ENCODE results near the gene SPCS3.

Gene SPCS3

DNA sequence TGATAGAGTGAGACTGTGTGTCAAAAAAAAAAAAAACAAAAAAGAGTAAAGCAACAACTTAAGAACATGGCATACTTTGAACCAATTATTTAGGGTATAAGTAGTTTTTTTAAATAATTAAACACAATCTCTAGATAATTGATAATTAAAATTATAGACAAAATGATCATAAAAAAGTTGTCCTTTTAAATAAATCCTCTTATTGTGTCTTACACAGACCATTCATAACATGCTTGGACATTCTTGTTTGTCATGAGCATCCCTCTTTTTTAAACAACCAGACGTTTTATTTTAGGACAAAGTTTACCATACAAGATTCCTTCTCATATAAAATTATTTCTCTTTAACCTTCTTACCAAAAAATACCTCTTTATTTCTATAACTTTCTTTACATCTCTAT is 35.1 kb downstream of the SPCS3 start:
- DNase-seq, result no peak

DNA sequence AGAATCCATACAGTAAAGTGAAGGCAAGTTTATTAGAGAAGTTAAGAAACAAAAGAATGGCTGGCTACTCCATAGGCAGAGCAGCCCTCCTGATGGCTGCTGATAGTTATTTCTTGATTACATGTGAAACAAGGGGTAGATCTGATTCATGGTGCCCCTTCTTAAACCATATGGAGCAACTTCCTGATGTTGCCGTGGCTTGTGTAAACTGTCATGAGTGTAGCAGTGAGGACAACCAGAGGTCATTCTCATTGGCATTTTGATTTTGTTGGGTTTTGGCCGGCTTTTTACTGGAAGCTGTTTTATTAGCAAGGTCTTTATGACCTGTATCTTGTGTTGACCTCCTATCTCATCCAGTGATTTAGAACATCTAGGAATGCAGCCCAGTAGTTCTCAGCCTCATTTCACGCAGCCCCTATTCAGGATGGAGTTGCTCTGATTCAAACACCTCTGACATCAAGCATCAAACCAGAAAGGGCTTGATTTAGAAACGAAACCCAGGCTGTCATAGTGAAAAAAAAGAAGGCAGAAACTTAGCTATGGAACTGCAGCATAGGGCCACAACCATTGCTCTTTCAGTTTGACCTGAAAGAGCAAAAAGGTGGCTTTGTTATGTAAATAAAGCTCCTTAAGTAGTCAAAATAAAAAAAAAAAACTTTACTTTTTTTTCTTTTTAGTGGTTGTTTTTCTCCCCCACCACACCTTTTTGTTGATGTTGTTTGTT is 37.8 kb downstream of the SPCS3 start:
- no peak for DNase-seq

- DNase-seq, result no peak
These were observed 38.3 kb downstream of the SPCS3 start for GRCh38 chr4:176358083-176358469.

- no peak for DNase-seq
These were observed 39.8 kb downstream of the SPCS3 start for GRCh38 chr4:176359590-176359989.

- DNase-seq, result no peak
These were observed 40.7 kb downstream of the SPCS3 start for GRCh38 chr4:176360446-176360845.

DNA sequence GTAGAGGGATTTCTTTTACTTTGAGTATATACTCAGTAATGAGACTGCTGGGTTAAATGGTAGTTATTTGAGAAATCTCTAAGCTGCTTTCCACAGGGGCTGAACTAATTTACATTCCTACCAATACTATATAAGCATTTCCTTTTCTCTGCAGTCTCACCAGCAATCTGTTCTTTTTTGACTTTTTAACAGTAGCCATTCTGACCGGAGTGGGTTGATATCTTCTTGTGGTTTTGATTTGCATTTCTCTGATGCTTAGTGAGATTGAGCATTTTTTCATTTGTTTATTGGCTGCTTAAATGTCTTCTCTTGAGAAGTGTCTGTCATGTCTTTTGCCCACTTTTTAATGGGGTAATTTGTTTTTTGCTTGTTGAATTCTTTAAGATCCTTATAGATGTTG is 43.3 kb downstream of the SPCS3 start:
- DNase-seq, result no peak

DNA sequence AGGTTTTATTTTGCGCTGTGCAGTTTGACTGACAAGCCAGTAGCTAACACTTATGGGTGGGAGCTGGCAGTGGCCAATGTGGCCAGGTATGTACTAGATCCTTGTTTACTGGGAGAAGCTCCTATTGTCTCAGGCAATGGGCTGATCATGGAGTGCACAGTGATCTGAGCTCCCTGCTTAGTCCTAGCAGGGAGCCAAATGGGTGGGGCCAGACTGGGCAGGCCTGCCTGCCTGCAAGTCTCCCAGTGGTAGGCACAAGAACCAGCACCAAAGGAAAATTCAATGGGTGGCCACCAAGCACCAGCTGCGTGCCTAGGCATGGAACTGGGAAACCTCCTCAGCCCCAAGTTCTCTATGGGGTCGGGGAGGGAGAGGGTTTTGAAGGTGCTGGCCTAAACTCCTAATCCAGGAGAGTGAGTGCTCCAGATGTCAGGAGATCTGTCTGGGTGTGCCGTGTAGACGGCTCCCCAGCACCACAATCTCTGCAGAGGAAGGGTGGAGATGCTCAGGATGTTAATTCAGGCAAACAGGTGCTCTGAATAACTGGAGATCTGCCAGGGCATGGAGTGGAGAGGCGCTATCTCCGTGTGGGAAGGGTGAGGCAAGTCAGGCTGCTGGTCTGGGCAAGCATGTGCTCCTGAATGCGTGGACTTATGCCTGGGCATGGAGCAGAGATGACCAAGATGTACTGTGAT is 48.2 kb downstream of the SPCS3 start:
- no peak for DNase-seq

GRCh38 chr4:176376032-176376614 is 56.4 kb downstream of the SPCS3 start:
- no peak for DNase-seq

DNA sequence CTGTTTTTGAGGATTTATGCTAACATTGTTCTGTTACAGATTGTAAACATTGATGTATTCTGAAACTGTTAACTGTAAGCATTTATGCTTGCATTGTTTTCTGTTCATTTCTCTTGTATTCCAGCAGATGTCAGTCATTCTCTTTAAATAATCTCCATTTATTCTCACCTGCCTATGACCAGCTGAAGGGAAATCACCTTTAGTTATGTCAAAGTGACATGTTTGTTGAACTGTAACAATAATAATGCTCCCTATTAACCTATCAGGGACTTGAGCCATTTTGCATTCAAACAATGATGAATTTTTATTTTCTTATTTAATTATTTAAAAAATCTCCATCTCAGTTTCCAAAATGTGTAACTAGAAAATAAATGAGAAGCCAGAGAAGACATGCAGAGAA is 58.0 kb downstream of the SPCS3 start:
- no peak for DNase-seq

DNA sequence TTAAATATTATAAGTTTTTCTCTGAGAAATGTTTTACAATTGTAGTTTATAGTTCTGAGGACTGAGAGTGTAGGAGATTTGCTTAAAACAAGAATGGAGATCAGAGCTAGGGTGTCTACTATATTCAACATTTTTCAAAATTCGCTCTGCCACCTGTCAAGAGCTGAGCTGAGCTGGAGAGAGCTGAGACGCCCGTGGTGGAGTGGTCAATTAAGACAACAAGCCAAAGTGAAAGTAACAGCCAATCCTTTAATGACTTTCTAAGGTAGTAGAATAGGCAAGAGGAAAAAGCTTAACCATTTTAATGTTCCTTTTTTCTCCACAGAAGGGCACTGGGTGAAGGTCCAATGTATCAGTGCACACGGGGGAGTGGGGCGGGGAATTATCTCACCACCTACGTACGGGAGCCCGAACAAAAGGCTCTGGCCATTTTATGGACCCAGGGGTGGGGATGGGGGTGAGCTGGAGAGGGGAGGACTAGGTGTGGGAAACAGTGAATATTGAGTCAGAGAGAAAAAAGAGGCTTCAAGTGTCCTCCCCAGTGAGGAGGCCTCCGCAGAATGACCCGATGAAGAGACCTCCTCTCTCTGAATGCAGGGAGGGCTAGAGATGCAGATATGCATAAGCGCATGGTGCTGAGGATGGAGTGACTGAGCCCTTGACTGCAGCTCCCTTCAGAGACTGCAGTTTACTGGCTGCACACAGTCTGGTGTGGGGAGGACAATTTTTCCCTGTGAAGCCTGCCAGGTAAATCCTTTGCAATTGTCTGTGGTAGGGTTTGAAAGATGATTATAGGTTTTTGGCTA is 60.8 kb downstream of the SPCS3 start:
- DNase-seq, result no peak
